Measurements from ENCODE around the gene WASF2.

Gene WASF2

DNA sequence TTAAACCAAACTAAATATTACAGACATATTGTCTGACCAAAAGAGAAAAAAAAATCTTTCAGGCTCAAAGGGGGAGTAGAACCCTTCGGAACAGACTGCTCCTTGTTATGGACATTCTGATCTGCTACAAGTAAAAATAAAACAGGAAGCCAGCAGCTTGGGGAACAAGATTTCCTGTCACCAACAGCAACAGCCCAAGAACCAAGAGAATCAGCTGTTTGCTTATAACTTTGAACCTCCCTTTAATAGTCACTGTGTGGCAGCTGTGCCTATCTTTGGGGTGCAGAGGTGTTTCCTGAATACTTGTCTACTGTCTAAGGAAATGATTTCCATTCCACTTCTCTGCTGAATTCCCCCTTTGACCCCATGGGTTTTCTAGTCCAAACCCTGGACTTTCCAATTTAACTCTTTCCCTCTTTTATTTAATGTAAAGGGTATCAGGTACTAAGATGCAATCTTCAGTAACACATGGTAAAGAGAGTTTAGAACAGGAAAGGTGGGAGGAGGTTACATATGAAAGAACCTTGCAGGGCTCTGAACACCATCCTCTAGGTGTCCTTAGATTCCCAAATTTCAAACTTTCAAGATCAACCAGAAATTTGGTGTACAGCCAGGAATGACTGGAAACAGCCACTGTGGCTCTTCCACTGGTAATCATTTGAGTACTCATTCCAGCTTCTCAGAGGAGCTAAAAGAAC, 58.9 kb downstream of the WASF2 start:
- no peak for TF ChIP-seq EZH2 (IDR thresholded peaks at IDR 0.05; ENCODE audit: borderline replicate concordance, low read length)
- TF ChIP-seq, protein P1, sequence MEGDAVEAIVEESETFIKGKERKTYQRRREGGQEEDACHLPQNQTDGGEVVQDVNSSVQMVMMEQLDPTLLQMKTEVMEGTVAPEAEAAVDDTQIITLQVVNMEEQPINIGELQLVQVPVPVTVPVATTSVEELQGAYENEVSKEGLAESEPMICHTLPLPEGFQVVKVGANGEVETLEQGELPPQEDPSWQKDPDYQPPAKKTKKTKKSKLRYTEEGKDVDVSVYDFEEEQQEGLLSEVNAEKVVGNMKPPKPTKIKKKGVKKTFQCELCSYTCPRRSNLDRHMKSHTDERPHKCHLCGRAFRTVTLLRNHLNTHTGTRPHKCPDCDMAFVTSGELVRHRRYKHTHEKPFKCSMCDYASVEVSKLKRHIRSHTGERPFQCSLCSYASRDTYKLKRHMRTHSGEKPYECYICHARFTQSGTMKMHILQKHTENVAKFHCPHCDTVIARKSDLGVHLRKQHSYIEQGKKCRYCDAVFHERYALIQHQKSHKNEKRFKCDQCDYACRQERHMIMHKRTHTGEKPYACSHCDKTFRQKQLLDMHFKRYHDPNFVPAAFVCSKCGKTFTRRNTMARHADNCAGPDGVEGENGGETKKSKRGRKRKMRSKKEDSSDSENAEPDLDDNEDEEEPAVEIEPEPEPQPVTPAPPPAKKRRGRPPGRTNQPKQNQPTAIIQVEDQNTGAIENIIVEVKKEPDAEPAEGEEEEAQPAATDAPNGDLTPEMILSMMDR (IDR thresholded peaks at IDR 0.05; ENCODE audit: low read length) = no peak
- peak overlapping the region; percentile 30; the same call in 1 of the 2 replicates for H3K9ac ChIP-seq (ENCODE audit: low read length)
- H3K27me3 ChIP-seq (ENCODE audit: insufficient read depth, low read length) = no peaks in the 10 kb centered on the region
- H3F3A ChIP-seq (ENCODE audit: insufficient read depth, low read length) = peaks cover 4% of the 10 kb centered on the region; the same call in 1 of the 2 replicates
- H3K4me2 ChIP-seq (ENCODE audit: low read length) = peak overlapping the region; percentile 43; the same call in 1 of the 2 replicates
- H4K20me1 ChIP-seq (ENCODE audit: insufficient read depth, low read length) = no peaks in the 10 kb centered on the region
- H2AFZ ChIP-seq (ENCODE audit: low read length) = no peak overlapping the region
- peaks cover 100% of the 10 kb centered on the region for H3K4me1 ChIP-seq (ENCODE audit: insufficient read depth, low read length, severe bottlenecking)
- H3K27ac ChIP-seq (ENCODE audit: low read depth, low read length, poor library complexity, severe bottlenecking) = peak overlapping the region; percentile 97
- peaks cover 62% of the 10 kb centered on the region for H3K79me2 ChIP-seq (ENCODE audit: insufficient read depth, low read length)
- H3K9me3 ChIP-seq (ENCODE audit: low read length) = no peaks in the 10 kb centered on the region
- H3K4me3 ChIP-seq (ENCODE audit: low read depth, low read length, poor library complexity, severe bottlenecking) = no peak overlapping the region
- peaks cover 30% of the 10 kb centered on the region; the same call in 1 of the 2 replicates for H3K36me3 ChIP-seq (ENCODE audit: insufficient read depth, low read length)
- no peaks in the 10 kb centered on the region for H3K9me2 ChIP-seq (ENCODE audit: low read depth, low read length)

DNA sequence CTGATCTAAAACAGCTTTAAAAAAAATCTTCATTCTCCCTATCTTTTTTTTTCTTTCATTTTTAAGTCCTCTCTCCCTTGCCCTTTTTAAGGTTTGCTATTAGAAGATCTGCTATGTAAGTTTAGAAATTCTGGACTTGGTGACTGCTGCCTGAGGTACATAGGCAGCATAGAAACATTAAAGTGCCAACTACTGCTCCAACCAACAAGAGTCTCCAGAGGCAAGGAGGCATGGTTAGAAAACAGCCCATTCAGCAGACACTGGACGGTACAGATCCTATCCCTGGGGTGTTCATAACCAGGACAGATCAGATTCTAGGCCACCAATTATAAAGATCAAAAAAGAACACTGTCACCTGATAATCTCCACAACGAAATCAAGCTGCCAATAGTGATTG, 60.9 kb downstream of the WASF2 start:
- peak overlapping the region; percentile 44 for H3K4me3 ChIP-seq (ENCODE audit: low read depth, low read length, poor library complexity, severe bottlenecking)
- H3K36me3 ChIP-seq (ENCODE audit: insufficient read depth, low read length) = peaks cover 44% of the 10 kb centered on the region; the same call in 1 of the 2 replicates
- H3K4me1 ChIP-seq (ENCODE audit: insufficient read depth, low read length, severe bottlenecking) = peaks cover 85% of the 10 kb centered on the region
- H4K20me1 ChIP-seq (ENCODE audit: insufficient read depth, low read length) = no peaks in the 10 kb centered on the region
- no peak for TF ChIP-seq EZH2 (IDR thresholded peaks at IDR 0.05; ENCODE audit: borderline replicate concordance, low read length)
- no peaks in the 10 kb centered on the region for H3K9me3 ChIP-seq (ENCODE audit: low read length)
- no peaks in the 10 kb centered on the region for H3K9me2 ChIP-seq (ENCODE audit: low read depth, low read length)
- H3K9ac ChIP-seq (ENCODE audit: low read length) = peak overlapping the region; percentile 53
- peak overlapping the region; percentile 78 for H3K4me2 ChIP-seq (ENCODE audit: low read length)
- H2AFZ ChIP-seq (ENCODE audit: low read length) = no peak overlapping the region
- H3K79me2 ChIP-seq (ENCODE audit: insufficient read depth, low read length) = peaks cover 48% of the 10 kb centered on the region
- peaks cover 4% of the 10 kb centered on the region; the same call in 1 of the 2 replicates for H3F3A ChIP-seq (ENCODE audit: insufficient read depth, low read length)
- H3K27ac ChIP-seq (ENCODE audit: low read depth, low read length, poor library complexity, severe bottlenecking) = peak overlapping the region; percentile 97
- no peaks in the 10 kb centered on the region for H3K27me3 ChIP-seq (ENCODE audit: insufficient read depth, low read length)

DNA sequence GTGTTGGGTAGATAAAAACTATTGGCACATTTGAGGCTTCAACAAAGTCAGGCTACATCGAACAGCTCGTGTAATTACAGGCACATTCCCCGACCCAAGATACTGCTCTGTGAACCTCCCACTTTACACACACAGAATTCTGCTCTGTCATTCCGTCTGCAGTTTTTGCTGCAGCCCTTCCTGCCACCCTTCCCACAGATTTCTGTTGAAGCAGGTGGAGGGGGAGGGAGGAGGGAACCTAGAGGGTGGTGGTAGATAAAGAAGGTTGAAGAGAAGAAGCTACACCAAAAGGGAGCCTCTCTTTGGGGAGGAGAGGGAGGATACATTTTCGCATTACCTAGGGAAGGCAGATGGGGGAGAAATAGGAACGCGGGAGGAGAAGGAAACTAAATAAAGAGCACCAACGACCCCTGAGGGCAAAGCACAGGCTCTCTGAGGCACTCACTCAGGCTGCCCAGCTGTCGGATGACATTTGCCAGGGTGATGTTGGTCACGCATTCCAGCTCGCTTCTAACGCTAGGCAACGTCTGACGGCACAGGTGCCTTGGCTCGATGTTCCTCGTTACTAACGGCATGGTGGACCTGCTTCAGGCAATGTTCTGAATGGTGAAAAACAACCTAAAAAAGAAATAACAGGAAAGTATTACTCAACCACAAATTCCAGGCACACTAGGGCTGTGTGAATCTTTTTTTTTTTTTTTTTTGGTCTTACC, 61.5 kb downstream of the WASF2 start:
- TF ChIP-seq EZH2 (IDR thresholded peaks at IDR 0.05; ENCODE audit: borderline replicate concordance, low read length) = no peak
- TF ChIP-seq, protein P1 (IDR thresholded peaks at IDR 0.05; ENCODE audit: low read length) = no peak
- Histone ChIP-seq H3K9me2 (ENCODE audit: low read depth, low read length) (no peaks in the 10 kb centered on the region), H4K20me1 (ENCODE audit: insufficient read depth, low read length) (no peaks in the 10 kb centered on the region), H3K27me3 (ENCODE audit: insufficient read depth, low read length) (no peaks in the 10 kb centered on the region), H3K79me2 (ENCODE audit: insufficient read depth, low read length) (peaks cover 46% of the 10 kb centered on the region), H3K9me3 (ENCODE audit: low read length) (no peaks in the 10 kb centered on the region), H3F3A (ENCODE audit: insufficient read depth, low read length) (peaks cover 4% of the 10 kb centered on the region; the same call in 1 of the 2 replicates), H3K9ac (ENCODE audit: low read length) (peak overlapping the region; percentile 53), H3K4me1 (ENCODE audit: insufficient read depth, low read length, severe bottlenecking) (peaks cover 81% of the 10 kb centered on the region), H3K27ac (ENCODE audit: low read depth, low read length, poor library complexity, severe bottlenecking) (peak overlapping the region; percentile 97), H2AFZ (ENCODE audit: low read length) (no peak overlapping the region), H3K4me3 (ENCODE audit: low read depth, low read length, poor library complexity, severe bottlenecking) (peak overlapping the region; percentile 44), H3K36me3 (ENCODE audit: insufficient read depth, low read length) (peaks cover 50% of the 10 kb centered on the region; the same call in 1 of the 2 replicates), H3K4me2 (ENCODE audit: low read length) (peak overlapping the region; percentile 78)

Data from OCI-LY1 (cell line).